Activated naive CD8-positive, alpha-beta T cell treated with anti-CD3 and anti-CD28 coated beads for 36 hours (primary cell): ENCODE data around the gene HP. TPM values are rescaled to one million over a fixed set of nuclear protein-coding genes. Genes with fewer than 3 reads are reported as not detected.
"Not testable (repeated sequence)": the region's sequence is repeated elsewhere in the genome, so short reads cannot be mapped to it uniquely, and the experiment has no call there.

Source experiments
- DNase-seq: peaks from one replicate; pipeline ENCODE4 v3.0.0; 2021
- H3K27ac Mint-ChIP-seq: one replicate; pipeline ENCODE4 v1.8.0; 2022; ENCODE audit warnings: mild to moderate bottlenecking, moderate library complexity, mixed read lengths
- H3K27me3 Mint-ChIP-seq: one replicate; pipeline ENCODE4 v1.8.0; 2022; ENCODE audit warnings: mild to moderate bottlenecking, mixed read lengths
- H3K36me3 Mint-ChIP-seq: one replicate; pipeline ENCODE4 v1.8.0; 2021; ENCODE audit warnings: mild to moderate bottlenecking, mixed read lengths
- H3K4me1 Mint-ChIP-seq: one replicate; pipeline ENCODE4 v1.8.0; 2021; ENCODE audit warnings: mixed read lengths
- H3K4me3 Mint-ChIP-seq: one replicate; pipeline ENCODE4 v1.8.0; 2022; ENCODE audit warnings: mild to moderate bottlenecking, moderate library complexity, mixed read lengths
- H3K9me3 Mint-ChIP-seq: one replicate; pipeline ENCODE4 v1.8.0; 2022; ENCODE audit warnings: mixed read lengths
- total RNA-seq, 2 experiments: library from RNA; stranded (reverse); gene quantifications; one replicate each; pipeline ENCODE4 v1.2.3, GENCODE V29; 2021

Gene HP
- not detected for total RNA-seq

- DNase-seq, H3K9me3 Mint-ChIP-seq, H3K27ac Mint-ChIP-seq, H3K36me3 Mint-ChIP-seq, H3K27me3 Mint-ChIP-seq, H3K4me1 Mint-ChIP-seq, H3K4me3 Mint-ChIP-seq: not testable (repeated sequence)
Observed at GRCh38 chr16:72054254-72054847, at the start of gene HP. Gene HP, plus strand, starts transcription at chr16:72054505. Its CDS starts 148 bp downstream, at chr16:72054653.

- H3K27ac Mint-ChIP-seq, result not testable (repeated sequence)
- H3K4me3 Mint-ChIP-seq, result peak overlapping the region; percentile 42
Observed at GRCh38 chr16:72008065-72008423, 46.3 kb upstream of the HP start.

GRCh38 chr16:72008424-72009216, 45.7 kb upstream of the HP start, which contains the start of gene DHODH:
Gene DHODH, plus strand, starts transcription at chr16:72008744. Its CDS starts 21 bp downstream, at chr16:72008765.
- H3K9me3 Mint-ChIP-seq, result no peaks in the 10 kb centered on the region
- peaks cover 15% of the 10 kb centered on the region for H3K36me3 Mint-ChIP-seq
- peak within 1 kb of the TSS; percentile 95 for H3K27ac Mint-ChIP-seq
- peaks cover 18% of the 10 kb centered on the region for H3K4me1 Mint-ChIP-seq
- DNase-seq, result peak; percentile 99
- H3K4me3 Mint-ChIP-seq, result peak within 1 kb of the TSS; percentile 96
- no peaks in the 10 kb centered on the region for H3K27me3 Mint-ChIP-seq

More at GRCh38 chr16:72008065-72008423, 46.3 kb upstream of the HP start:
- not testable (repeated sequence) for H3K9me3 Mint-ChIP-seq, DNase-seq, H3K27me3 Mint-ChIP-seq
- peaks cover 12% of the 10 kb centered on the region for H3K4me1 Mint-ChIP-seq
- peaks cover 15% of the 10 kb centered on the region for H3K36me3 Mint-ChIP-seq

- DNase-seq, result no peak
- Mint-ChIP-seq H3K36me3 (peaks cover 22% of the 10 kb centered on the region), H3K9me3 (no peaks in the 10 kb centered on the region), H3K4me1 (peaks cover 29% of the 10 kb centered on the region), H3K27me3 (no peaks in the 10 kb centered on the region), H3K4me3 (peak overlapping the region; percentile 96), H3K27ac (peak overlapping the region; percentile 15)
Observed at GRCh38 chr16:72009779-72010178, 44.5 kb upstream of the HP start.

GRCh38 chr16:72012607-72013006, 41.7 kb upstream of the HP start:
- peak overlapping the region; percentile 27 for H3K27ac Mint-ChIP-seq
- H3K4me1 Mint-ChIP-seq, result peaks cover 34% of the 10 kb centered on the region
- DNase-seq, result no peak
- no peaks in the 10 kb centered on the region for H3K27me3 Mint-ChIP-seq
- H3K9me3 Mint-ChIP-seq, result no peaks in the 10 kb centered on the region
- peaks cover 30% of the 10 kb centered on the region for H3K36me3 Mint-ChIP-seq
- no peak overlapping the region for H3K4me3 Mint-ChIP-seq

- H3K27ac Mint-ChIP-seq, result peak overlapping the region; percentile 69
- DNase-seq, result peak; percentile 9
- H3K4me3 Mint-ChIP-seq, result peak overlapping the region; percentile 26
- H3K4me1 Mint-ChIP-seq, result peaks cover 34% of the 10 kb centered on the region
- H3K9me3 Mint-ChIP-seq, result no peaks in the 10 kb centered on the region
- H3K27me3 Mint-ChIP-seq, result no peaks in the 10 kb centered on the region
- peaks cover 32% of the 10 kb centered on the region for H3K36me3 Mint-ChIP-seq
Observed at GRCh38 chr16:72013389-72013788, 40.9 kb upstream of the HP start.

- peak; percentile 15 for DNase-seq
- Mint-ChIP-seq H3K27ac (peak overlapping the region; percentile 69), H3K9me3 (no peaks in the 10 kb centered on the region), H3K4me1 (peaks cover 34% of the 10 kb centered on the region), H3K36me3 (peaks cover 28% of the 10 kb centered on the region), H3K4me3 (no peak overlapping the region), H3K27me3 (no peaks in the 10 kb centered on the region)
Observed at GRCh38 chr16:72013888-72014581, 40.3 kb upstream of the HP start.

- peaks cover 33% of the 10 kb centered on the region for H3K4me1 Mint-ChIP-seq
- no peak overlapping the region for H3K27ac Mint-ChIP-seq
- no peaks in the 10 kb centered on the region for H3K9me3 Mint-ChIP-seq
- H3K4me3 Mint-ChIP-seq, result no peak overlapping the region
- no peak for DNase-seq
- no peaks in the 10 kb centered on the region for H3K27me3 Mint-ChIP-seq
- H3K36me3 Mint-ChIP-seq, result peaks cover 25% of the 10 kb centered on the region
Observed at GRCh38 chr16:72014675-72015074, 39.6 kb upstream of the HP start.

- no peaks in the 10 kb centered on the region for H3K27me3 Mint-ChIP-seq
- H3K4me1 Mint-ChIP-seq, result peaks cover 29% of the 10 kb centered on the region
- H3K36me3 Mint-ChIP-seq, result peaks cover 21% of the 10 kb centered on the region
- no peak overlapping the region for H3K27ac Mint-ChIP-seq
- H3K9me3 Mint-ChIP-seq, result no peaks in the 10 kb centered on the region
- DNase-seq, result no peak
- no peak overlapping the region for H3K4me3 Mint-ChIP-seq
Observed at GRCh38 chr16:72015124-72015523, 39.2 kb upstream of the HP start.

- no peak overlapping the region for H3K4me3 Mint-ChIP-seq
- peaks cover 18% of the 10 kb centered on the region for H3K4me1 Mint-ChIP-seq
- H3K36me3 Mint-ChIP-seq, result peaks cover 19% of the 10 kb centered on the region
- DNase-seq, result no peak
- H3K27me3 Mint-ChIP-seq, result no peaks in the 10 kb centered on the region
- no peak overlapping the region for H3K27ac Mint-ChIP-seq
- H3K9me3 Mint-ChIP-seq, result no peaks in the 10 kb centered on the region
Observed at GRCh38 chr16:72018470-72018869, 35.8 kb upstream of the HP start.

GRCh38 chr16:72021043-72021442, 33.3 kb upstream of the HP start:
- no peaks in the 10 kb centered on the region for H3K4me1 Mint-ChIP-seq
- DNase-seq, result no peak
- no peak overlapping the region for H3K27ac Mint-ChIP-seq
- H3K27me3 Mint-ChIP-seq, result no peaks in the 10 kb centered on the region
- H3K9me3 Mint-ChIP-seq, result no peaks in the 10 kb centered on the region
- peaks cover 5% of the 10 kb centered on the region for H3K36me3 Mint-ChIP-seq
- no peak overlapping the region for H3K4me3 Mint-ChIP-seq

- no peak overlapping the region for H3K27ac Mint-ChIP-seq
Observed at GRCh38 chr16:72022127-72022526, 32.2 kb upstream of the HP start.

GRCh38 chr16:72023962-72024361, 30.3 kb upstream of the HP start:
- no peaks in the 10 kb centered on the region for H3K4me1 Mint-ChIP-seq
- H3K36me3 Mint-ChIP-seq, result peaks cover 2% of the 10 kb centered on the region
- H3K27ac Mint-ChIP-seq, result no peak overlapping the region

More at GRCh38 chr16:72022127-72022526, 32.2 kb upstream of the HP start:
- Mint-ChIP-seq H3K4me3 (no peak overlapping the region), H3K4me1 (no peaks in the 10 kb centered on the region), H3K9me3 (no peaks in the 10 kb centered on the region), H3K36me3 (peaks cover 4% of the 10 kb centered on the region), H3K27me3 (no peaks in the 10 kb centered on the region)
- no peak for DNase-seq

GRCh38 chr16:72024862-72025382, 29.4 kb upstream of the HP start:
- no peak for DNase-seq

More at GRCh38 chr16:72023962-72024361, 30.3 kb upstream of the HP start:
- no peak for DNase-seq
- Mint-ChIP-seq H3K9me3 (no peaks in the 10 kb centered on the region), H3K27me3 (no peaks in the 10 kb centered on the region), H3K4me3 (no peak overlapping the region)

More at GRCh38 chr16:72024862-72025382, 29.4 kb upstream of the HP start:
- Mint-ChIP-seq H3K9me3 (no peaks in the 10 kb centered on the region), H3K4me1 (no peaks in the 10 kb centered on the region), H3K4me3 (no peak overlapping the region), H3K36me3 (peaks cover 4% of the 10 kb centered on the region), H3K27ac (peak overlapping the region; percentile 3), H3K27me3 (no peaks in the 10 kb centered on the region)
